Transverse colon (tissue), 4 donors: ENCODE measurements around the gene GPR39.

Experiments
- CTCF ChIP-seq, 5 experiments: fragments of 200-600 bp in 3 of 5; fragments of 450-650 bp in 2 of 5; sonication (generic) in 3 of 5; IDR thresholded peaks; 1 replicate in 2 of 5; 2 replicates in 3 of 5; pipeline ENCODE4 v1.5.1; 2016 to 2017; ENCODE audit warnings: antibody characterized with exemption in 5 of 5, inconsistent platforms in 3 of 5, mild to moderate bottlenecking in 2 of 5, moderate library complexity in 1 of 5
- POLR2A ChIP-seq: fragments of 450-650 bp; IDR thresholded peaks from one replicate; pipeline ENCODE4 v1.6.1; 2016; ENCODE audit warnings: antibody characterized with exemption, mild to moderate bottlenecking, moderate library complexity
- POLR2AphosphoS5 ChIP-seq, 3 donors: sonication (generic); formaldehyde crosslinking; IDR thresholded peaks; one replicate each; pipeline ENCODE4 v1.6.1; 2016; ENCODE audit warnings: antibody characterized with exemption in 3 of 3

- TF ChIP-seq CTCF (IDR thresholded peaks at IDR 0.05) (no peak), POLR2A (no peak), POLR2AphosphoS5 (IDR thresholded peaks at IDR 0.05) (no peak)
Observed at GRCh38 chr2:132470746-132471145, 54.1 kb downstream of the GPR39 start.
